K562 (cell line): ENCODE results near the gene CRYBG2. TPM values are rescaled to one million over a fixed set of nuclear protein-coding genes. Genes with fewer than 3 reads are reported as not detected.

ENCODE experiments used
- ATAC-seq: fragments of 200-7000 bp; cut with Tn5 transposase; 3 replicates; pipeline ENCODE4 v1.9.1; 2020; ENCODE audit warnings: moderate library complexity
- BruUV-seq: library from RNA; stranded (reverse); fragments of 400-500 nt; replicated peaks from 2 replicates; lab custom pipeline; 2021; lab: Mats Ljungman, UMichigan
- CTCF ChIA-PET: fragments of 300-600 bp; formaldehyde crosslinking; extraction: SDS; loops from one replicate; lab custom pipeline; 2021; ENCODE audit warnings: low intra/inter-chr PET ratio; lab: Yijun Ruan, JAX
- POLR2A ChIA-PET: fragments of 300-600, 350-650 bp; sonication (Branson Sonifier 250); formaldehyde crosslinking; extraction: SDS; loops from one replicate; lab custom pipeline; 2021; ENCODE audit warnings: antibody characterized with exemption, inconsistent platforms; lab: Yijun Ruan, JAX
- DNase-seq, 4 experiments: peaks; one replicate each; pipeline versions ENCODE4 v3.0.0 to v3.0.0-alpha.2; 2011 to 2018; ENCODE audit warnings: low spot score in 3 of 4, mixed read lengths in 3 of 4; ENCODE audit errors: extremely low read depth in 1 of 4
- FAIRE-seq: peaks from 2 replicates; lab custom pipeline; 2011; peaks lifted over from hg19 to GRCh38; lab: Jason Lieb, UNC
- H2AFZ ChIP-seq: 2 replicates; pipeline ENCODE4 v1.6.0; 2011; ENCODE audit warnings: low read depth, low read length, control low read depth, inconsistent platforms
- H3K27ac ChIP-seq: fragments of 200-600 bp; 3 replicates; pipeline ENCODE4 v1.8.0; 2011; ENCODE audit warnings: low read depth, mild to moderate bottlenecking, control low read depth, inconsistent platforms, low read length, moderate library complexity, mixed read lengths; ENCODE audit errors: extremely low read depth
- H3K27me3 ChIP-seq, 2 experiments: fragments of 300-600 bp in 1 of 2; 2 replicates in 1 of 2; 3 replicates in 1 of 2; pipeline versions ENCODE4 v1.6.0 to v1.8.0; 2011; ENCODE audit warnings: inconsistent platforms in 2 of 2, low read length in 2 of 2, mild to moderate bottlenecking in 1 of 2, mixed read lengths in 1 of 2, moderate library complexity in 1 of 2; ENCODE audit not compliant: control insufficient read depth in 2 of 2, insufficient read depth in 2 of 2
- H3K36me3 ChIP-seq: fragments of 300-600 bp; 3 replicates; pipeline ENCODE4 v1.8.0; 2011; ENCODE audit warnings: mild to moderate bottlenecking, low read length, inconsistent platforms; ENCODE audit not compliant: control insufficient read depth, insufficient read depth
- H3K4me1 ChIP-seq, 2 experiments: fragments of 200-600 bp in 1 of 2; replicated peaks in 1 of 2; 2 replicates in 1 of 2; 3 replicates in 1 of 2; pipeline versions ENCODE4 v1.5.1 to v1.8.0; 2011; ENCODE audit warnings: inconsistent platforms in 2 of 2, low read length in 2 of 2, mild to moderate bottlenecking in 1 of 2, mixed read lengths in 1 of 2, moderate library complexity in 1 of 2; ENCODE audit not compliant: control insufficient read depth in 2 of 2, insufficient read depth in 2 of 2
- H3K4me2 ChIP-seq: 2 replicates; pipeline ENCODE4 v1.6.1; 2011; ENCODE audit warnings: low read length, control low read depth, inconsistent platforms, mixed read lengths; ENCODE audit not compliant: insufficient read depth
- H3K4me3 ChIP-seq: fragments of 200-600 bp; sonication (generic), shearing (Covaris generic); 2 replicates; pipeline ENCODE4 v1.5.1; 2016; ENCODE audit warnings: control low read depth, inconsistent platforms
- H3K79me2 ChIP-seq: fragments of 200-600 bp; 3 replicates; pipeline ENCODE4 v1.8.0; 2011; ENCODE audit warnings: low read length, inconsistent platforms; ENCODE audit not compliant: control insufficient read depth, insufficient read depth
- H3K9ac ChIP-seq, 2 experiments: 2 replicates each; pipeline versions ENCODE4 v1.6.0 to v1.6.1; 2011; ENCODE audit warnings: low read depth in 2 of 2, low read length in 2 of 2, control low read depth in 1 of 2, inconsistent platforms in 1 of 2, mild to moderate bottlenecking in 1 of 2, mixed read lengths in 1 of 2; ENCODE audit not compliant: insufficient read depth in 1 of 2
- H3K9me1 ChIP-seq: one replicate; pipeline ENCODE4 v1.6.0; 2011; ENCODE audit warnings: inconsistent platforms, mild to moderate bottlenecking, low read length, moderate library complexity; ENCODE audit not compliant: control insufficient read depth, insufficient read depth
- H3K9me3 ChIP-seq: replicated peaks from 2 replicates; pipeline ENCODE4 v1.5.1; 2011; ENCODE audit warnings: low read depth, low read length, inconsistent platforms; ENCODE audit not compliant: control insufficient read depth, insufficient read depth
- H4K20me1 ChIP-seq: replicated peaks from 2 replicates; pipeline ENCODE4 v1.6.1; 2011; ENCODE audit warnings: low read length, inconsistent platforms, mixed read lengths; ENCODE audit not compliant: control insufficient read depth, insufficient read depth
- EHMT2 ChIP-seq: fragments of 450-650 bp; IDR thresholded peaks from 2 replicates; pipeline ENCODE4 v1.6.1; 2018; ENCODE audit warnings: antibody characterized with exemption
- FOXP4 ChIP-seq: sonication (generic); formaldehyde crosslinking; IDR thresholded peaks from 2 replicates; pipeline ENCODE4 v1.8.0; 2022; ENCODE audit warnings: mild to moderate bottlenecking, missing genetic modification reagents, borderline replicate concordance
- HOXB6 ChIP-seq: fragments of 250-450 bp; sonication (Bioruptor Pico); IDR thresholded peaks from 2 replicates; pipeline ENCODE4 v1.5.1; 2022; ENCODE audit warnings: mild to moderate bottlenecking, borderline replicate concordance
- IRF1 ChIP-seq: sonication (generic); formaldehyde crosslinking; IDR thresholded peaks from 2 replicates; pipeline ENCODE4 v1.8.0; 2022; ENCODE audit warnings: missing genetic modification reagents, mild to moderate bottlenecking, borderline replicate concordance
- MECOM ChIP-seq: fragments of 250-450 bp; sonication (Bioruptor Pico); IDR thresholded peaks from 2 replicates; pipeline ENCODE4 v1.8.0; 2022; ENCODE audit warnings: inconsistent platforms
- NCOA6 ChIP-seq: fragments of 450-650 bp; IDR thresholded peaks from 2 replicates; pipeline ENCODE4 v1.6.1; 2017; ENCODE audit warnings: mild to moderate bottlenecking
- PCBP1 ChIP-seq: fragments of 200-400 bp; formaldehyde crosslinking; IDR thresholded peaks from 2 replicates; pipeline ENCODE4 v1.6.1; 2018; ENCODE audit warnings: mild to moderate bottlenecking, low read depth, low read length; ENCODE audit not compliant: poor library complexity, severe bottlenecking
- STAG1 ChIP-seq: sonication (generic); formaldehyde crosslinking; IDR thresholded peaks from 2 replicates; pipeline ENCODE4 v1.5.0; 2020; ENCODE audit warnings: missing genetic modification reagents, borderline replicate concordance
- TFAM ChIP-seq: fragments of 250-450 bp; sonication (Bioruptor Pico); conservative IDR thresholded peaks from 2 replicates; pipeline ENCODE4 v1.5.0; 2021; ENCODE audit warnings: mild to moderate bottlenecking, moderate library complexity
- ZNF347 ChIP-seq: fragments of 450-650 bp; formaldehyde crosslinking; IDR thresholded peaks from 2 replicates; pipeline ENCODE4 v1.4.0; 2020; ENCODE audit warnings: low read depth, mild to moderate bottlenecking, moderate library complexity
- ZNF77 ChIP-seq: fragments of 250-450 bp; sonication (Bioruptor Pico); IDR thresholded peaks from 2 replicates; pipeline ENCODE4 v1.5.0; 2020
- WGBS: fragments of 100-300 bp; shearing (Covaris generic); methylation state at CpG from one replicate; pipeline ENCODE4 v1.1.6; 2016; ENCODE audit warnings: low coverage, mixed read lengths; ENCODE audit not compliant: insufficient coverage; ENCODE audit errors: missing lambda C conversion rate; 5-methylcytosine and 5-hydroxymethylcytosine counted together
- in situ Hi-C: fragments of 300-500 bp; cut with MboI; formaldehyde crosslinking; loops from 4 replicates; pipeline ENCODE4 v1.15.0; 2018; ENCODE audit warnings: inconsistent platforms, mixed read lengths
- intact Hi-C: fragments of 100-400 bp; cut with micrococcal nuclease; formaldehyde crosslinking; loops from 2 replicates; pipeline ENCODE4 v1.14.2; 2022
- polyA plus RNA-seq, 8 experiments: library from polyadenylated mRNA; depleted of rRNA in 4 of 8; stranded (reverse) in 5 of 8; unstranded in 3 of 8; fragments of >200 nt; fragmentation: Nextera tagmentation in 2 of 8; fragmentation: Illumina TruSeq in 1 of 8; extraction: Ambion mirVana in 2 of 8; extraction: Trizol in 1 of 8; gene quantifications; 2 replicates each; pipeline versions ENCODE4 v1.2.1 to v1.2.3, GENCODE V29; 2011 to 2014; ENCODE audit warnings: inconsistent platforms in 1 of 8, missing spikeins in 1 of 8
- total RNA-seq, 7 experiments: library from RNA; depleted of rRNA in 6 of 7; stranded (reverse); fragments of >200 nt in 6 of 7; fragmentation: Illumina TruSeq in 2 of 7; extraction: Trizol in 2 of 7; gene quantifications; 2 replicates each; pipeline versions ENCODE4 v1.2.1 to v1.2.3, GENCODE V29; 2011 to 2021; ENCODE audit warnings: low replicate concordance in 1 of 7

The CRYBG2 gene
- total and polyA plus RNA-seq, 9 of the 15 experiments (the other 6 are each of a cell fraction or from before 2014, with no cell fraction given): 0.39 to 8.5 (median 3.7) TPM

GRCh38 chr1:26401891-26402290 lies 48.0 kb upstream of the CRYBG2 start (continued):
- TF ChIP-seq FOXP4 (CRISPR knock-in tag): no peak
- no peak for TF ChIP-seq EHMT2
- TF ChIP-seq MECOM (CRISPR knock-in tag): no peak
- no peak for TF ChIP-seq STAG1 (CRISPR knock-in tag)
- TF ChIP-seq, all 486 proteins: peak for 0

GRCh38 chr1:26399034-26399433 lies 45.1 kb upstream of the CRYBG2 start:
- CTCF ChIA-PET: no interaction called here
- TF ChIP-seq PCBP1 (no peak), TFAM (CRISPR knock-in tag) (no peak), IRF1 (CRISPR knock-in tag) (no peak), ZNF77 (CRISPR knock-in tag) (no peak), ZNF347 (no peak), HOXB6 (no peak), NCOA6 (no peak)
- in situ Hi-C loops (no loop called here), intact Hi-C loops (no loop called here)
- no peak for ATAC-seq
- no TSS peak for BruUV-seq
- DNase-seq: no peak
- peaks cover 4 to 11% of the 10 kb centered on the region in 2 experiments; a peak in 3 of 5 replicates for H3K27me3 ChIP-seq
- H3K4me1 ChIP-seq: peaks cover 0 to 3% of the 10 kb centered on the region in 2 experiments; a peak in 2 of 5 replicates
- no peaks in the 10 kb centered on the region for H3K9me1 ChIP-seq
- no peak for FAIRE-seq
- H3K9ac ChIP-seq: no peak overlapping the region
- no peak overlapping the region for H3K4me3 ChIP-seq
- POLR2A ChIA-PET: no interaction called here
- no peak overlapping the region for H3K27ac ChIP-seq
- H4K20me1 ChIP-seq: no peaks in the 10 kb centered on the region
- no peaks in the 10 kb centered on the region for H3K79me2 ChIP-seq
- H3K36me3 ChIP-seq: no peaks in the 10 kb centered on the region
- H2AFZ ChIP-seq: no peak overlapping the region
- no peaks in the 10 kb centered on the region for H3K9me3 ChIP-seq
- 7% methylated on average over 3 of the region's 3 CpGs for WGBS
- no peak overlapping the region for H3K4me2 ChIP-seq
